ENCODE measurements around the gene CDK18.

Gene CDK18

DNA sequence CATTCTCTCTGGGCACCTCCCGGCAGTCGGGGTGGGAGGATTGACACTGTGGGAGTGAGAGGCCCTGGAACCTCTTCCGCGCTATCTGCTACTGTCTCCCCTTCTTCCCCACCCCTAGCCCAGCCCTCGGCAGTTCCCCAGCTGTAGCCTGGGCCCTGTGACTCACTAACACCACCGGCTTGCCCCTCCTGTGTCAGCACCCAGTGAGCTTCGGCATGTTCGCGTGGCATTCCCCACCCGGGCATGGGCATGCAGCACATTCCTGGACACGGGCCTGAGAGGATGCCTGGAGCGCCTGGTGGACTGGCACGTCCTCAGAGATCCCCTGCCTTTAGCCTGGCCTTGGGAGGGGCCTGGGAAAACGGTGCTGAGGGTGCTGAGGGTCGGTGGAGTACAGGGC is 1.3 kb downstream of the CDK18 start:
- peaks cover 30% of the 10 kb centered on the region for H3K4me1 ChIP-seq (ENCODE audit: control insufficient read depth, insufficient read depth, low read length)
- H3K4me3 ChIP-seq (ENCODE audit: low read length in 2 of 2) = peak overlapping the region; percentile 81 to 87

DNA sequence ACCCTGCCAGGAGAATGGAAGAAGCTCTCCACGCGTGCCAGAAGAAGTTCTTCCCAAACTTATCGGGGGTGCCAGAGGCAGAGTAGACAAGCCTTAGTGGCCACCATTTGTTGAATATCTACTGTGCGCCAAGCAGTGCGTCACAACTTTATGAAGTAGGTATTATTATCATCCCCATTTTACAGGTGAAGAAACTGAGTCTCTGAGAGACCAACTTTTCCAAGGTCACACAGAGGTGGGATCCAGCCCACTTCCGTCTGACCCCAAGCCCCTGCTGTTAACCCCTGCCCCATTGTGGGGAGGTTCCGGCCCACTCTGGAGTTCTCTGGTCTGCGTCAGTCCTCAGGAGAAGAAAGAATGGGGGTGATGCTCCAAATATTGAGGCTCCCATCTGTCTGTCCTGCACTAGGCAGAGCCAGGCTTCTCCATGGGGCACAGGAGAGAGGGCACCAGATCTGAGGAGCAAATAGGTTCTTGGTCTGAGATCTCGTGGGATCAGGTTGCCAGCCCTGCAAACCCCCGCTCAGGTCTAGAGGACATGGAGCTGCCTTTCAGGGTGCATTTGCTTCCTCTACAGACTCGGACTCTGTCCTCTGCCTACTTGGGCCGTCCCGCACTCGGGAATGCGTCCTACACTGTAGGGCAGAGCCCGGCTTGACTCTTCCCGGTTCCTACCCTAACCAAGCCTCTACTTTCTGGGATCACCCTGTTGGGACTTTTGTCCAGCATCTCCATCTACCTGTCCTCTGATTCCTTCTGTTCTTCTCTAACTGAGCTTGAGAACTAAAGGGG is 2.1 kb downstream of the CDK18 start:
- H3K36me3 ChIP-seq (ENCODE audit: control insufficient read depth in 2 of 2, insufficient read depth in 2 of 2, low read length in 2 of 2) = no peaks in the 10 kb centered on the region
- H3K4me1 ChIP-seq (ENCODE audit: control insufficient read depth, insufficient read depth, low read length) = peaks cover 34% of the 10 kb centered on the region
- H3K9me3 ChIP-seq (ENCODE audit: control insufficient read depth in 2 of 2, low read length in 2 of 2) = no peaks in the 10 kb centered on the region
- no peak overlapping the region for H3K4me3 ChIP-seq (ENCODE audit: low read length in 2 of 2)
- H3K27me3 ChIP-seq (ENCODE audit: control insufficient read depth in 1 of 2, insufficient read depth in 2 of 2, low read length in 2 of 2) = no peaks in the 10 kb centered on the region
- H3K9ac ChIP-seq (ENCODE audit: low read length in 2 of 2) = no peak overlapping the region
- H3K27ac ChIP-seq (ENCODE audit: low read length) = no peak overlapping the region

More for the DNA sequence above, 1.3 kb downstream of the CDK18 start:
- Histone ChIP-seq H3K27me3 (ENCODE audit: control insufficient read depth in 1 of 2, insufficient read depth in 2 of 2, low read length in 2 of 2) (no peaks in the 10 kb centered on the region), H3K36me3 (ENCODE audit: control insufficient read depth in 2 of 2, insufficient read depth in 2 of 2, low read length in 2 of 2) (no peaks in the 10 kb centered on the region), H3K27ac (ENCODE audit: low read length) (no peak overlapping the region), H3K9ac (ENCODE audit: low read length in 2 of 2) (peak overlapping the region in 1 of 2 donors; percentile 37), H3K9me3 (ENCODE audit: control insufficient read depth in 2 of 2, low read length in 2 of 2) (no peaks in the 10 kb centered on the region)

DNA sequence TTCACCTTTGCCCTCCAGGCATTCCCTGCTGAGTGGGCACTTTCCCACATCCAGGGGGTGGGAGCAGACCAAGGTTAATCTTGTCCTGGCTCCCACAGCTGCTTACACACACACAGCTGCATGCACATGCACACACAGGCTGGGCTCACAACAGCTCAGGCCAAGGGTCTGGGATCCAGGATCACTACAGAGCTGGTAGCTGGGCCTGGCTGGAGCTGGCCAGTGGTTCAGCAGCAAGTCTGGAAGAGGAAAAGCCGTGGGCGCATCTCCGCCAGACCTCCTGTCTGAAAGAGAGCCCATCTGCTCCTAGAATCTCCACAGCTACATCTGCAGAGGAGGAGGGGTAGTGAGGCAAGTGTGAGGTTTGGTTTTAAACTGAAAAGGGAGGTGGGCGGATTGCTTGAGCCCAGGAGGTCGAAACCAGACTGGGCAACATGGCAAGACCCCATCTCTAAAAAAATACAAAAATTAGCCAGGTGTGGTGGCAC is 3.8 kb downstream of the CDK18 start:
- Histone ChIP-seq H3K9me3 (ENCODE audit: control insufficient read depth in 2 of 2, low read length in 2 of 2) (no peaks in the 10 kb centered on the region), H3K36me3 (ENCODE audit: control insufficient read depth in 2 of 2, insufficient read depth in 2 of 2, low read length in 2 of 2) (no peaks in the 10 kb centered on the region), H3K4me1 (ENCODE audit: control insufficient read depth, insufficient read depth, low read length) (peaks cover 38% of the 10 kb centered on the region), H3K27ac (ENCODE audit: low read length) (no peak overlapping the region), H3K9ac (ENCODE audit: low read length in 2 of 2) (no peak overlapping the region), H3K4me3 (ENCODE audit: low read length in 2 of 2) (no peak overlapping the region), H3K27me3 (ENCODE audit: control insufficient read depth in 1 of 2, insufficient read depth in 2 of 2, low read length in 2 of 2) (no peaks in the 10 kb centered on the region)

DNA sequence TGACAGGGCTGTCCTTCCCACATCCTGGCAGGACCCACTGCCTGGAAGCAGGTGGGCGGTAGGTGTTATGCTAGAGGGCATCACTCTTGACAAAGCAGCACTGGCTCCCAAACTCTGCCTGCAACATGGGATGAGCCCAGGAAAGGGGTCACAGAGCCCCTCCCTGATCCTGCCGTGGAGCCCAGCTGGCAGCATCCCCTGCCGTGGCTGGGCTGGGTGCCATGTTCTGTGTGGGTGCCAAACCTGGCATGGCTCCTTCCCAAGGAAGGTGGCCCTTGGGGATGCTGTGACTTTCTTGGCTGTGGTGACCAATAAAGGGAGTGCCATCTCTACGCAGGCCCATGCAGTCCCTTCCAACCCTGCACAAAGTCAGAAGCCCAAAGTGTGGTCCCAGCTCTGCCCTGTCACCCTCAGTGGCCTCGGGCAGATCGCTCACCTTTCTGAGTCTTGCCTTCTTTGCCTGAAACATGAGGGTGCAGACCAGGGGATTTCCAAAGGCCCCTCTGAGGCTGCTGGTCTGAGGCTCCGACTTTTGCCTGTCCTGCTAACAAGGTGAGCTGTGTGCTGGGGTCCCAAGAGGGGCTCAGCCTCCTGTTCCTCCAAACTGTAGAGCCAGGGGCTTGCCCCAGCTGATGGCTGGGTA is 6.0 kb downstream of the CDK18 start:
- H3K9ac ChIP-seq (ENCODE audit: low read length in 2 of 2) = no peak overlapping the region
- no peaks in the 10 kb centered on the region for H3K9me3 ChIP-seq (ENCODE audit: control insufficient read depth in 2 of 2, low read length in 2 of 2)
- H3K4me1 ChIP-seq (ENCODE audit: control insufficient read depth, insufficient read depth, low read length) = peaks cover 42% of the 10 kb centered on the region
- H3K36me3 ChIP-seq (ENCODE audit: control insufficient read depth in 2 of 2, insufficient read depth in 2 of 2, low read length in 2 of 2) = no peaks in the 10 kb centered on the region
- H3K27me3 ChIP-seq (ENCODE audit: control insufficient read depth in 1 of 2, insufficient read depth in 2 of 2, low read length in 2 of 2) = no peaks in the 10 kb centered on the region
- no peak overlapping the region for H3K27ac ChIP-seq (ENCODE audit: low read length)
- H3K4me3 ChIP-seq (ENCODE audit: low read length in 2 of 2) = no peak overlapping the region

DNA sequence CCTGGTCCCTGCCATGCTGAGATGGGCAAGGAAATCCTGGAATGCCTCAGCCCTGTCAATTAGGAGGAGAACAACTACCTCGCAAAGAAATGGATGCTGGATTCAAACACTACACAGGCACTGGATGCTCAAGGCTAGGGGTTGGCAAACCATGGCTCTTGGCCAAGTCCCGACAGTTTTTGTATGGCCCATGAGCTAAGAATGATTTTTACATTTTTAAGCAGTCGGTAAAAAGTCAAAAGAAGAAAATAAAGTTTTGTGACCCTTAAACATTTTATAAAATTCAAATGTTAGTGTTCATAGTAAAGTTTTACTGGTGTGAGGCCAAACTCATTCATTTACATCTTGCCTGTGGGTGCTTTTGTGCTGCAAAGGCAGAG is 6.5 kb downstream of the CDK18 start:
- H3K27me3 ChIP-seq (ENCODE audit: control insufficient read depth in 1 of 2, insufficient read depth in 2 of 2, low read length in 2 of 2) = no peaks in the 10 kb centered on the region
- H3K9ac ChIP-seq (ENCODE audit: low read length in 2 of 2) = no peak overlapping the region
- no peaks in the 10 kb centered on the region for H3K36me3 ChIP-seq (ENCODE audit: control insufficient read depth in 2 of 2, insufficient read depth in 2 of 2, low read length in 2 of 2)
- no peak overlapping the region for H3K27ac ChIP-seq (ENCODE audit: low read length)
- H3K4me1 ChIP-seq (ENCODE audit: control insufficient read depth, insufficient read depth, low read length) = peaks cover 41% of the 10 kb centered on the region
- H3K9me3 ChIP-seq (ENCODE audit: control insufficient read depth in 2 of 2, low read length in 2 of 2) = no peaks in the 10 kb centered on the region
- H3K4me3 ChIP-seq (ENCODE audit: low read length in 2 of 2) = no peak overlapping the region

DNA sequence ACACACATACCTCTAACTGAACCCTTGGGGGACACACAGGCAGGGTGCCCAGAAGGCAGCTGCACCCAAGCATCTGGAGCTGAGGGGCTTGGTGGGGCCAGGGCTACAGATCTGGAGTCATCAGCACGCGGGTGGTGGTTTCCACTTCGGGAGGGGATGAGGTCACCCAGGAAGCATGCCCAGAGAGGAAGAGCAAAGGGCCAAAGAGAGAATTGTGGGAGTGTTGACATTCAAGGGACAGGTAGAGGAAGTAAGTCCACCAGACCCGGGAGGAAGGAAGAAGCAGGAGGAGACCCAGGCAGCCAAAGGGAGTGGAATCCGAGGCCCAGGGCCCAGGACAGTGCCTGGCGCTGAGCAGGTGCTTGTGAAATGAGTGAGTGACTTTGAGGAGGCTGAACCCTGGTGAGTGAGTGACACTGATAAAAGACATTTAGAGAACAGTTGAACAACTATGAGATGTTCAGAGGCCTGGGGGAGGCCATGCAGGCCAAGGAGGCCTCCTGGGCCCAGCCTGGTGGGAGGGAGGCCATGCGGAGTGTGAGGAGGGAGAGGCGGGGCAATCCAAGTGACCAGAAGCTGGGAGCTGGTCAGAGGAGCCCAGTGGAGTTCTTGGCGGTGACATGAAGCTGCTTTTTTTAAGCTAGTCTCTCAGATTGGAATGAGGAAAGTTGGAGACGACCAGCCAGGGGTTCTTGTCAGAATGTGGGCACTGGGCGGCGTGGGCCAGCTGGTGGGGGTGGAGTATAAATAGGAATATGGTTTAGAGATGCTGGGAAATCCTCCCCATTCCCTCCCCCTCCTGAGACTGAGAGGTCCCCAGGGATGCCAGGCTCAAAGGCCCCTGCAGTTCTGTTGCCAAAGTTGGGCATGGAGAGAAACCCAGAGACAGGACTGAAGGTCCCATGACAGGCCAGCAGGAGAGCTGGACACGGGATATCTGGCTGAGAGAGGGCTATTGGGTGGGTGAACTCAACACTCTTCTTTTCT is 7.9 kb downstream of the CDK18 start:
- H3K9ac ChIP-seq (ENCODE audit: low read length in 2 of 2) = no peak overlapping the region
- no peaks in the 10 kb centered on the region for H3K27me3 ChIP-seq (ENCODE audit: control insufficient read depth in 1 of 2, insufficient read depth in 2 of 2, low read length in 2 of 2)
- no peaks in the 10 kb centered on the region for H3K9me3 ChIP-seq (ENCODE audit: control insufficient read depth in 2 of 2, low read length in 2 of 2)
- peaks cover 43% of the 10 kb centered on the region for H3K4me1 ChIP-seq (ENCODE audit: control insufficient read depth, insufficient read depth, low read length)
- H3K27ac ChIP-seq (ENCODE audit: low read length) = no peak overlapping the region
- no peaks in the 10 kb centered on the region for H3K36me3 ChIP-seq (ENCODE audit: control insufficient read depth in 2 of 2, insufficient read depth in 2 of 2, low read length in 2 of 2)
- no peak overlapping the region for H3K4me3 ChIP-seq (ENCODE audit: low read length in 2 of 2)

DNA sequence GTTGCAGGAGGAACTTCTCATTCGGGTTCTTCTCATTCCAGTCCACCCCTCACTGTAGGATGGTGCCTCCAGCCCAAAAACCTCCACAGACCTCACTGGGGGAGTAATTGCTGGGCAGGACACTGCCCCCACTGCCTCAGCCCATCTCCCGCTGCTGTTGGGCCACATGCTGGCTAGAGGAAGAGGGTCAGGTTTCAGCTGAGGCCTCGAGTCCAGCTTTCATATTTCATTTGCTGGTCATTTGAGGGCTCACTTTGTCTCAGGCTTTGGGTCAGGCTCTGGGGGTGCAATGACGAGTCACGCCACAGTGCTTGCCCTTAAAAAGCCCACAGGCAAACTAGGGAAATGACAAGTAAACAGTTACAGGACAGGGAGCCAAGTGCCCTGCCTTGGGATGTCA is 9.3 kb downstream of the CDK18 start:
- no peak overlapping the region for H3K27ac ChIP-seq (ENCODE audit: low read length)
- no peak overlapping the region for H3K4me3 ChIP-seq (ENCODE audit: low read length in 2 of 2)
- no peaks in the 10 kb centered on the region for H3K27me3 ChIP-seq (ENCODE audit: control insufficient read depth in 1 of 2, insufficient read depth in 2 of 2, low read length in 2 of 2)
- no peaks in the 10 kb centered on the region for H3K9me3 ChIP-seq (ENCODE audit: control insufficient read depth in 2 of 2, low read length in 2 of 2)
- no peaks in the 10 kb centered on the region for H3K36me3 ChIP-seq (ENCODE audit: control insufficient read depth in 2 of 2, insufficient read depth in 2 of 2, low read length in 2 of 2)
- peaks cover 53% of the 10 kb centered on the region for H3K4me1 ChIP-seq (ENCODE audit: control insufficient read depth, insufficient read depth, low read length)
- no peak overlapping the region for H3K9ac ChIP-seq (ENCODE audit: low read length in 2 of 2)

DNA sequence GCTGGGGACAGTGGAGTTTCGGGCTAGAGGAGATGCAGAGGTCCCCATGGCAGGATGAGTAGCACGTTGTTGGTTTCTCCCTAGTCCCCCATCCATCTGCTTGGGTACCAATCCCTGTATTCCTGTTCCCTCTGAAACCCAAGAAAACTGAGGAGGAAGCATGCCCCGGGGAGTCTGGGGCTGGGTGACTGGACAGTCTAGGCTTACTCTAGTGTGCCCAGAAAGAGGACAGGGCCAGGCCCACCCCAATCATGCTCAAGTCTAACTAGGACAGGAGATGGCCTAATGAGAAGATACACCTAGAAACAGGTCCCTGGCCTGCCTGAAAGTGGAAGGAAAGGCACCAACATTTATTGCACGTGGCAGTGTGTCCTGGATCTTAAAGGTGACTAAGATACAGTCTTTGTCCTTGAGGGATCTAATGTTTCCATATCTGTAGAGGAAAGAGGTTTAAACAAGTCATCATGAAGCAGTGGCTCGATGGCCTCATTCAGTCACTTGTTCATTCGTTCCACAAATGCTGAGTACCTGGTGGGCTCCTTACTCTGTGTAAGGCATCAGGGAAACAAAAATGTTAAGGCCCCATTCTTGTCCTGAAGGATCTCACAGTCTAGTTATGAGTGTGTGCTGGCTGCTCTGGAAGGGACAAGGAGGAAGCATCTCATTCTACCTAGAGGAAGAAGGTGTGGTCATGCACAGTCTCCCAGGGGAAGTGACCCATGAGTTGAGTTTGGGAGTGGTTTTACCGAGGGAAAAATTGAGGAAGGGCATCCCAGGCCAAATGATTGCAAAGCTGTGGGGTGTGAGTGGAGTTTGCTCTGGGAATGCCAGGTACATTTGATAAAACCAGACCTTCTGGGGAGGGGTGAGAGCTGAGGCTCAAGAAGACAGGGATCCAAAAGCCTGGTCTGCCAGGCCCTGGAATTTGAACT is 10.0 kb downstream of the CDK18 start:
- Histone ChIP-seq H3K9me3 (ENCODE audit: control insufficient read depth in 2 of 2, low read length in 2 of 2) (no peaks in the 10 kb centered on the region), H3K4me1 (ENCODE audit: control insufficient read depth, insufficient read depth, low read length) (peaks cover 53% of the 10 kb centered on the region), H3K4me3 (ENCODE audit: low read length in 2 of 2) (no peak overlapping the region), H3K27me3 (ENCODE audit: control insufficient read depth in 1 of 2, insufficient read depth in 2 of 2, low read length in 2 of 2) (no peaks in the 10 kb centered on the region), H3K36me3 (ENCODE audit: control insufficient read depth in 2 of 2, insufficient read depth in 2 of 2, low read length in 2 of 2) (no peaks in the 10 kb centered on the region), H3K9ac (ENCODE audit: low read length in 2 of 2) (no peak overlapping the region), H3K27ac (ENCODE audit: low read length) (no peak overlapping the region)

DNA sequence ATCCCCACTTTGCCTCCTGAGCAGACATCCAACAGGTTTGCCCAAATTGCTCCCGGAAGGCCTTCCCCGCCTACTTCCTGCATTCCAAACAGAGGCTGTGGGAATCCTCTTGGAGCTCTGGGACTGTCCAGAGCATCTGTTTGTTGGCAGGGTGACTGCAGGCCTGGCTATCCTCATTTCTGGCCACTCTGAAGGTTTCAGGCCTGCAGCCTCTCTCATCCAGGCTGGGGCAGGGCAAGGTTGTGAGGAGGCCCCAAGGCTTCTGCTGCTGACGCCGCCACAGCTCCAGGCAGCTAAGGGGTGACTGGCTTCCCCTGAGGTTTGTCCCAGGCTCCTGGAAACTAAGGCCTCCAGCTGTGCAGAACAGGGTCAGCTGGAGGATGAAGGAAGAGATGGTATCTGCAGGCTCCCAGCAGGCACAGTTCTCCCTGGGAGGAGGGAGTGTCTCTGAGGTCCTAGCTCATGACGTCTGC is 11.3 kb downstream of the CDK18 start:
- H3K27ac ChIP-seq (ENCODE audit: low read length) = peak overlapping the region; percentile 53
- peaks cover 52% of the 10 kb centered on the region for H3K4me1 ChIP-seq (ENCODE audit: control insufficient read depth, insufficient read depth, low read length)
- no peak overlapping the region for H3K9ac ChIP-seq (ENCODE audit: low read length in 2 of 2)
- H3K9me3 ChIP-seq (ENCODE audit: control insufficient read depth in 2 of 2, low read length in 2 of 2) = no peaks in the 10 kb centered on the region
- no peaks in the 10 kb centered on the region for H3K27me3 ChIP-seq (ENCODE audit: control insufficient read depth in 1 of 2, insufficient read depth in 2 of 2, low read length in 2 of 2)
- no peaks in the 10 kb centered on the region for H3K36me3 ChIP-seq (ENCODE audit: control insufficient read depth in 2 of 2, insufficient read depth in 2 of 2, low read length in 2 of 2)
- H3K4me3 ChIP-seq (ENCODE audit: low read length in 2 of 2) = no peak overlapping the region

Data from stomach smooth muscle (tissue), 2 donors.